ENCODE measurements around the gene RYR2.

GRCh38 chr1:237700181-237700580 is 658.2 kb downstream of the RYR2 start:
- TF ChIP-seq FOXK2 (IDR thresholded peaks at IDR 0.05), result no peak
- TF ChIP-seq SP1 (IDR thresholded peaks at IDR 0.05), result no peak
- TF ChIP-seq BHLHE40 (IDR thresholded peaks at IDR 0.05; ENCODE audit: borderline replicate concordance), result no peak
- no peak for TF ChIP-seq ELF4 (IDR thresholded peaks at IDR 0.05)
- TF ChIP-seq SUZ12 (IDR thresholded peaks at IDR 0.05), result no peak
- TF ChIP-seq FOXA1 (IDR thresholded peaks at IDR 0.05), result no peak
- no peak for TF ChIP-seq TARDBP (IDR thresholded peaks at IDR 0.05)
- TF ChIP-seq LEF1 (IDR thresholded peaks at IDR 0.05; ENCODE audit: borderline replicate concordance), result no peak
- no peak for TF ChIP-seq FOXM1 (IDR thresholded peaks at IDR 0.05; ENCODE audit: borderline replicate concordance)
- no peak for TF ChIP-seq ZNF384 (IDR thresholded peaks at IDR 0.05)
- no peak for TF ChIP-seq PKNOX1 (IDR thresholded peaks at IDR 0.05)

Measured in HEK293T (cell line).